Adrenal gland (tissue), 12 donors: Measurements from ENCODE around the gene KDM7A. TPM values are rescaled to one million over a fixed set of nuclear protein-coding genes. Genes with fewer than 3 reads are reported as not detected.

ENCODE experiments used
- DNase-seq, 7 donors: peaks; one replicate each; pipeline ENCODE4 v3.0.0-alpha.2; 2019 to 2020
- H3K27ac ChIP-seq, 5 donors: fragments of 200-600 bp; sonication (generic) in 4 of 5; 1 replicate in 3 of 5; 2 replicates in 2 of 5; pipeline versions ENCODE4 v1.5.1 to v1.8.0; 2016 to 2020; ENCODE audit warnings: mild to moderate bottlenecking in 1 of 5
- H3K27me3 ChIP-seq: fragments of 200-600 bp; 2 replicates; pipeline ENCODE4 v1.8.0; 2021
- H3K36me3 ChIP-seq, 2 donors: fragments of 200-600 bp; replicated peaks in 1 of 2; 1 replicate in 1 of 2; 2 replicates in 1 of 2; pipeline versions ENCODE4 v1.5.1 to v1.8.0; 2018 to 2022
- H3K4me1 ChIP-seq, 2 donors: fragments of 200-600 bp; replicated peaks in 1 of 2; 1 replicate in 1 of 2; 2 replicates in 1 of 2; pipeline versions ENCODE4 v1.5.1 to v1.8.0; 2018 to 2021
- H3K4me3 ChIP-seq, 4 donors: fragments of 200-600 bp; sonication (generic) in 3 of 4; one replicate each; pipeline ENCODE4 v1.5.1; 2016 to 2018
- H3K9me3 ChIP-seq, 3 donors: fragments of 200-600 bp; sonication (generic) in 1 of 3; replicated peaks in 1 of 3; 1 replicate in 2 of 3; 2 replicates in 1 of 3; pipeline versions ENCODE4 v1.5.1 to v1.8.0; 2016 to 2021
- POLR2A ChIP-seq, 2 donors: fragments of 450-650 bp; IDR thresholded peaks; one replicate each; pipeline ENCODE4 v1.6.1; 2017; ENCODE audit warnings: antibody characterized with exemption in 2 of 2, mild to moderate bottlenecking in 2 of 2, moderate library complexity in 1 of 2
- WGBS, 4 donors: extraction: QIAGEN DNeasy Blood & Tissue Kit in 2 of 4; methylation state at CpG; one replicate each; pipeline versions ENCODE4 v1.1.5 to v1.1.7; 2013 to 2017; 5-methylcytosine and 5-hydroxymethylcytosine counted together
- intact Hi-C, 2 donors: fragments of 100-400 bp; cut with DNase I; formaldehyde crosslinking; loops; one replicate each; pipeline versions ENCODE4 v1.14.1 to v1.15.0; 2022 to 2023
- polyA plus RNA-seq, 3 donors: library from polyadenylated mRNA; stranded (reverse); fragments of 200-250 nt in 2 of 3; fragments of 350-450 nt in 1 of 3; fragmentation: Illumina TruSeq in 1 of 3; extraction: RNeasy Lipid Tissue Mini Kit (QIAGEN cat#74804) in 1 of 3; gene quantifications; one replicate each; pipeline ENCODE4 v1.2.3, GENCODE V29; 2013 to 2014
- total RNA-seq, 9 donors: library from RNA; depleted of rRNA in 4 of 9; stranded (reverse); fragments of >200 nt in 4 of 9; fragments of 120-200 nt in 1 of 9; fragmentation: NEBNext Ultra II Directional in 1 of 9; extraction: Animal tissue kit (Norgen Biotek cat#: 25700) in 1 of 9; gene quantifications; one replicate each; pipeline versions ENCODE4 v1.1.0 to v1.2.4, GENCODE V29; 2013 to 2023
- TF ChIP-seq, protein P1 (sequence below), 6 experiments: fragments of 450-650 bp in 4 of 6; fragments of 200-600 bp in 2 of 6; sonication (generic) in 1 of 6; IDR thresholded peaks; 1 replicate in 5 of 6; 2 replicates in 1 of 6; pipeline versions ENCODE4 v1.5.1 to v1.8.0; 2016 to 2021; ENCODE audit warnings: antibody characterized with exemption in 6 of 6, mild to moderate bottlenecking in 2 of 6, moderate library complexity in 1 of 6
- donor health status: healthy with polysubstance abuse.
- donor health status: Bipolar disorder and iron deficiency.
- donor health status: DM: yes; HTN: yes; CAD: no.
- donor health status: DM: no; HTN: no; CAD: no.
- donor health status: DM: no; HTN: no; CAD: no.
- donor health status: DM: yes; HTN: yes; CAD: no.

Gene KDM7A
- total and polyA plus RNA-seq, 12 donors = 1.4 to 10.5 (median 4.7) TPM

DNA sequence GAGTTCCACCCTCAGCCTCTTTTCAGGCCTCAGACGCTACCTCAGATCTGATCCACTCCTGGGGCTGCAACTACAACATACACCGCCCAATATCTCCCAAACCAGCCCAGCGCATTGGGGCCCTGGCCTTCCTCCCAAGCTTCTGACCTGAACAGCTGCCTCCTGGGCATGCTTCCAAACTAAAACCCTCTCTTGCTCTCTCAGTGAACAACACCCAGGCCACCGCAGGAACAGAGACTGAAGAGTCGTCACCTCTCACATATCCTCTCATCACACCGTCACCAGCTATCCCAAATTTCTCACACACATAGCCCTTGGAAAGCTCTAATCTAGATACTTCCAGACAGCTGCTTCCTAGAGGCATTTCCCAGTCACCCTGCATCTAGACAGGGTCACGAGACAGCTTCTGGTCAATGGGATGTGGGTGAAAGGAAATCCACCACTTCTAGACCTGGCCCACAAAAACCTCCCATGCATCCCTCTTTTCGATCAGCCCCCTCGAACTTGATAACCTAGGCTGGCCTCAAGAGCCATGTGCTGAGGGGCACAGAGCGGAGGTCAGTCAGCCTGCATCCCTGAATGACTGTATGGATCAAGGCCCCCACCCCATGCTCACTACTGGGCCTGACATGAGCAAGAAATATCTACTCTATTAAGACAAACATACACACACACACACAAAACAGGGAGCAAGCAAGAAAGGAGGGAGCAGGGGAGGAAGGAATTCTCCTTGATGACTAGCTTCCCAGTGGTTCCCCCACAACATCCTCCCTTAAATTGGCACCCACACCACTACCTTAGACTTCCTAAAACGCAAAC, 115.8 kb downstream of the KDM7A start:
- 68 to 78% (median 76%) methylated on average over 10 to 11 of the region's 11 CpGs for WGBS, 4 donors
- Histone ChIP-seq H3K9me3 (no peaks in the 10 kb centered on the region), H3K36me3 (no peaks in the 10 kb centered on the region), H3K4me1 (peaks cover 10 to 26% of the 10 kb centered on the region in 2 donors), H3K27me3 (no peaks in the 10 kb centered on the region), H3K27ac (peak overlapping the region in 3 of 5 donors; percentile 77 to 92 (median 89)), H3K4me3 (peak overlapping the region in 1 of 4 donors; percentile 69)
- TF ChIP-seq, protein P1, sequence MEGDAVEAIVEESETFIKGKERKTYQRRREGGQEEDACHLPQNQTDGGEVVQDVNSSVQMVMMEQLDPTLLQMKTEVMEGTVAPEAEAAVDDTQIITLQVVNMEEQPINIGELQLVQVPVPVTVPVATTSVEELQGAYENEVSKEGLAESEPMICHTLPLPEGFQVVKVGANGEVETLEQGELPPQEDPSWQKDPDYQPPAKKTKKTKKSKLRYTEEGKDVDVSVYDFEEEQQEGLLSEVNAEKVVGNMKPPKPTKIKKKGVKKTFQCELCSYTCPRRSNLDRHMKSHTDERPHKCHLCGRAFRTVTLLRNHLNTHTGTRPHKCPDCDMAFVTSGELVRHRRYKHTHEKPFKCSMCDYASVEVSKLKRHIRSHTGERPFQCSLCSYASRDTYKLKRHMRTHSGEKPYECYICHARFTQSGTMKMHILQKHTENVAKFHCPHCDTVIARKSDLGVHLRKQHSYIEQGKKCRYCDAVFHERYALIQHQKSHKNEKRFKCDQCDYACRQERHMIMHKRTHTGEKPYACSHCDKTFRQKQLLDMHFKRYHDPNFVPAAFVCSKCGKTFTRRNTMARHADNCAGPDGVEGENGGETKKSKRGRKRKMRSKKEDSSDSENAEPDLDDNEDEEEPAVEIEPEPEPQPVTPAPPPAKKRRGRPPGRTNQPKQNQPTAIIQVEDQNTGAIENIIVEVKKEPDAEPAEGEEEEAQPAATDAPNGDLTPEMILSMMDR (IDR thresholded peaks at IDR 0.05) = no peak
- peak in 6 of 7 donors; percentile 46 to 75 (median 60) for DNase-seq
- intact Hi-C loops = no loop called here

DNA sequence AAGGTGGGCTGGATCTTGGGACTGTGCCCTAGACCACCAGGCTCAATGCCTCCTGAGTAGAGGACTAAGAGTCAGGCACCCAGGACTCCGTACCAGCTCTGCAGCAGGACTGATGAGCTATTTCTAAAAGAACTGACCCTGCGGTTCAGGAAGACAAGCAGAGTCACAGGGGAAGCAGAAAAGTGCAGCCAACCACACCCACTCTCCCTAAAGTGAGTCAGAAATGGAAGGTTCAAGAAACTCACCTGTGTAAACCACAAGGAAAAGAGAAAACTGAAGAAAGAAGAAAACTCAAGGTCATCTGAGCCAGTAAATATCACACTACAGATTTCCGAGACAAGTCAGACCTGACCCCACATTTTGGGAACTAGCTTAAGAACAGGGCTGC, 116.5 kb downstream of the KDM7A start:
- H3K36me3 ChIP-seq = no peaks in the 10 kb centered on the region
- peak in 1 of 7 donors; percentile 45 for DNase-seq
- H3K9me3 ChIP-seq = no peaks in the 10 kb centered on the region
- peaks cover 10 to 26% of the 10 kb centered on the region in 2 donors for H3K4me1 ChIP-seq
- WGBS, 4 donors = 83 to 98% (median 87%) methylated on average over 3 of the region's 3 CpGs
- H3K4me3 ChIP-seq = no peak overlapping the region
- no peaks in the 10 kb centered on the region for H3K27me3 ChIP-seq
- intact Hi-C loops = no loop called here
- TF ChIP-seq POLR2A (IDR thresholded peaks at IDR 0.05) = no peak
- TF ChIP-seq, protein P1 (IDR thresholded peaks at IDR 0.05) = no peak
- H3K27ac ChIP-seq = peak overlapping the region in 3 of 5 donors; percentile 43 to 92 (median 89)

DNA sequence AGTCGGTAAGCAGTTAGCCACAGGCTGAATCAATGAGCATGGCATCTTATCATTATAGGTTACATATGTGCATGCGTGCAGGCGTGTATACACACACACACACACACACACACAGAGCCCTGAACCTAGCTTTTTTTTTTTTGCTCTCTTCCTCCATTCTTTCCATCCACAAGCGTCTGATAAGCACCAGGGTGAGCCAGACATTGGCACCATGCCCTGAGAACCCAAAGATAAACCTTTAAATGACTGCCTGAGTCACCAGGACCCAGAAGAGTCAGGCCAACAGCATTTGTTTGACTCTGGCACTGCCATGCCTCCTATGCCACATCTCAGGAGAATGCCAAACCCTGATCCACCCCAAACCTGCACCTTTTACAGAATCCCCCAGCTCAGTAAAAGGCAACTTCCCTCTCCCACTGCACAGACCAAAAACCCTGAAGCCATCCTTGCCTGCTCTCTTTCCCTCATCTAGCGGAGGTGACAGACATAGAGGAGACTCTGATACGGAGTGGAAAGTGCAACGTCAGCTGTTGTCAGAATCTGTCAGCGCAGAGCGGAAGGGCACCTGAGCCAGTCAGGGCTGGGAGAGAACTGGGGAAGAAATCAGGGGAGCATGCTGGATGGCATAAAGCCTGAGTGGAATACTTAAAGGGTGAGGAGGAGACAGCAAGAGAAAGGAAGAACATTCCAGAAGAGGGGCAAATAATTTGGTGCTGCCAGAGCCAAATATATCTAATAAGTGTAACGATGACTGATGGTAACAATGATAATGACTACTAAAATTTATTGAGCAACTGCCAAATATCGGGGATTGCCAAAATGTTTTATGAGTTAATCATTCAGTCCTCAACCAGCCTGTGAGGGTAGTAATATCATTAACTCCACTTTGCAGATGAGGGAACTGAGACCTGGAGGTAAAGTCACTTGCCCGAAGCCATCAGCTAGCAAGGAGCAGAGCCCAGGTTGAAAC, 117.2 kb downstream of the KDM7A start:
- Histone ChIP-seq H3K27ac (peak overlapping the region; percentile 25 to 92 (median 43)), H3K4me1 (peaks cover 10 to 26% of the 10 kb centered on the region in 2 donors), H3K9me3 (no peaks in the 10 kb centered on the region), H3K4me3 (peak overlapping the region in 1 of 4 donors; percentile 9), H3K36me3 (no peaks in the 10 kb centered on the region), H3K27me3 (no peaks in the 10 kb centered on the region)
- intact Hi-C loops = no loop called here
- TF ChIP-seq POLR2A (IDR thresholded peaks at IDR 0.05) = no peak
- TF ChIP-seq, protein P1 (IDR thresholded peaks at IDR 0.05) = no peak
- peak; percentile 89 to 96 (median 96) for DNase-seq
- 41 to 47% (median 44%) methylated on average over 12 of the region's 12 CpGs for WGBS, 4 donors

DNA sequence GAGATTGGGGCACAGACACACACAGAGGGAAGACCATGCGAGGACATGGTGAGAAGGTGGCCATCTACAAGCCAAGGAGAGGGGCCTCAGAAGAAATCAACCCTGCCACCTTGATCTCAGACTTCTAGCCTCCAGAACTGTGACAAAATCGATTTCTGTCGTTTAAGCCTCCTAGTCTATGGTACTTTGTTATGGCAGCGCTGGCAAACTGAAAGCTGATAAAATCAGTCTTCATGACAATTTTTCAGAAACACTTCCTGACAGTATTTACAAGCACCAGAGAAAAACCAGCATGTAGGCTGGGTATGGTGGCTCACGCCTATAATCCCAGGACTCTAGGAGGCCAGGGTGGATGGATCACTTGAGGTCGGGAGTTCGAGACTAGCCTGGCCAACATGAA, 118.3 kb downstream of the KDM7A start:
- Histone ChIP-seq H3K4me1 (peaks cover 10 to 26% of the 10 kb centered on the region in 2 donors), H3K27me3 (no peaks in the 10 kb centered on the region), H3K4me3 (no peak overlapping the region), H3K27ac (no peak overlapping the region), H3K36me3 (no peaks in the 10 kb centered on the region), H3K9me3 (no peaks in the 10 kb centered on the region)
- peak in 1 of 7 donors; percentile 45 for DNase-seq
- TF ChIP-seq, protein P1 (IDR thresholded peaks at IDR 0.05) = no peak
- TF ChIP-seq POLR2A (IDR thresholded peaks at IDR 0.05) = no peak
- intact Hi-C loops = no loop called here
- WGBS, 4 donors = 66 to 88% (median 83%) methylated on average over 7 of the region's 7 CpGs
